H9 (cell line): Measurements from ENCODE around the gene PIP5K1C. TPM values are rescaled to one million over a fixed set of nuclear protein-coding genes. Genes with fewer than 3 reads are reported as not detected.

Experiments
- DNase-seq: peaks from one replicate; pipeline ENCODE4 v3.0.0-alpha.2; 2017
- H2AFZ ChIP-seq: one replicate; pipeline ENCODE4 v1.6.1; 2013; ENCODE audit warnings: mild to moderate bottlenecking, low read length, control low read depth, moderate library complexity
- H2AK5ac ChIP-seq: 2 replicates; pipeline ENCODE4 v1.6.1; 2013; ENCODE audit warnings: low read length, control low read depth, mixed read lengths; ENCODE audit not compliant: insufficient read length
- H2BK120ac ChIP-seq: one replicate; pipeline ENCODE4 v1.6.1; 2013; ENCODE audit warnings: low read depth, mild to moderate bottlenecking, low read length, control low read depth, inconsistent platforms; ENCODE audit not compliant: poor library complexity, severe bottlenecking
- H2BK12ac ChIP-seq: 2 replicates; pipeline ENCODE4 v1.6.1; 2013; ENCODE audit warnings: low read length, control low read depth, mixed read lengths, low read depth; ENCODE audit not compliant: insufficient read length
- H2BK15ac ChIP-seq: 2 replicates; pipeline ENCODE4 v1.6.1; 2013; ENCODE audit warnings: low read depth, low read length, control low read depth
- H2BK20ac ChIP-seq: one replicate; pipeline ENCODE4 v1.6.1; 2013; ENCODE audit warnings: low read depth, mild to moderate bottlenecking, low read length, control low read depth, inconsistent platforms; ENCODE audit not compliant: poor library complexity, severe bottlenecking
- H2BK5ac ChIP-seq: 2 replicates; pipeline ENCODE4 v1.6.1; 2013; ENCODE audit warnings: low read length, control low read depth, mixed read lengths; ENCODE audit not compliant: insufficient read length
- H3K14ac ChIP-seq: 2 replicates; pipeline ENCODE4 v1.6.1; 2013; ENCODE audit warnings: low read length, control low read depth; ENCODE audit not compliant: insufficient read depth
- H3K18ac ChIP-seq: 2 replicates; pipeline ENCODE4 v1.6.1; 2013; ENCODE audit warnings: low read depth, mild to moderate bottlenecking, mixed read lengths, low read length, control low read depth; ENCODE audit not compliant: insufficient read length
- H3K23ac ChIP-seq: 2 replicates; pipeline ENCODE4 v1.6.1; 2013; ENCODE audit warnings: low read length, control low read depth, mixed read lengths, low read depth; ENCODE audit not compliant: insufficient read length
- H3K23me2 ChIP-seq: 2 replicates; pipeline ENCODE4 v1.6.1; 2013; ENCODE audit warnings: low read depth, mild to moderate bottlenecking, mixed read lengths, low read length, control low read depth; ENCODE audit not compliant: insufficient read length, poor library complexity, severe bottlenecking
- H3K27ac ChIP-seq: 2 replicates; pipeline ENCODE4 v1.5.1; 2013; ENCODE audit warnings: low read length, control low read depth, mixed read lengths, low read depth; ENCODE audit not compliant: insufficient read length
- H3K27me3 ChIP-seq: 2 replicates; pipeline ENCODE4 v1.6.1; 2013; ENCODE audit warnings: low read length, control low read depth, inconsistent platforms; ENCODE audit not compliant: insufficient read depth
- H3K4ac ChIP-seq: 2 replicates; pipeline ENCODE4 v1.6.1; 2013; ENCODE audit warnings: low read depth, mild to moderate bottlenecking, control low read depth, inconsistent platforms, low read length, moderate library complexity
- H3K4me1 ChIP-seq: 2 replicates; pipeline ENCODE4 v1.6.1; 2013; ENCODE audit warnings: low read length, control low read depth, inconsistent platforms; ENCODE audit not compliant: insufficient read depth
- H3K4me2 ChIP-seq: 2 replicates; pipeline ENCODE4 v1.6.1; 2013; ENCODE audit warnings: low read length, control low read depth, mixed read lengths; ENCODE audit not compliant: insufficient read length, insufficient read depth
- H3K56ac ChIP-seq: 2 replicates; pipeline ENCODE4 v1.6.1; 2013; ENCODE audit warnings: low read depth, mild to moderate bottlenecking, mixed read lengths, low read length, control low read depth; ENCODE audit not compliant: insufficient read length
- H3K79me1 ChIP-seq: 2 replicates; pipeline ENCODE4 v1.6.1; 2013; ENCODE audit warnings: low read depth, mild to moderate bottlenecking, moderate library complexity, low read length, control low read depth, inconsistent platforms; ENCODE audit not compliant: insufficient read depth, poor library complexity, severe bottlenecking
- H3K79me2 ChIP-seq: 2 replicates; pipeline ENCODE4 v1.6.1; 2013; ENCODE audit warnings: low read length, control low read depth, inconsistent platforms; ENCODE audit not compliant: insufficient read depth
- H3K9ac ChIP-seq: 2 replicates; pipeline ENCODE4 v1.6.1; 2013; ENCODE audit warnings: low read length, control low read depth, mixed read lengths; ENCODE audit not compliant: insufficient read length; ENCODE audit errors: extremely low read depth
- H3K9me3 ChIP-seq: one replicate; pipeline ENCODE4 v1.6.1; 2013; ENCODE audit warnings: low read depth, low read length, inconsistent platforms; ENCODE audit not compliant: control insufficient read depth
- H3T11ph ChIP-seq: one replicate; pipeline ENCODE4 v1.6.1; 2013; ENCODE audit warnings: mild to moderate bottlenecking, low read length, control low read depth, inconsistent platforms
- H4K20me1 ChIP-seq: one replicate; pipeline ENCODE4 v1.6.1; 2013; ENCODE audit not compliant: control insufficient read depth, insufficient read length, insufficient read depth
- H4K5ac ChIP-seq: 2 replicates; pipeline ENCODE4 v1.6.1; 2013; ENCODE audit warnings: low read depth, mild to moderate bottlenecking, mixed read lengths, low read length, control low read depth; ENCODE audit not compliant: insufficient read length
- H4K8ac ChIP-seq: replicated peaks from 2 replicates; pipeline ENCODE4 v1.6.1; 2013; ENCODE audit warnings: low read length, control low read depth, mixed read lengths, low read depth; ENCODE audit not compliant: insufficient read length
- H4K91ac ChIP-seq: 2 replicates; pipeline ENCODE4 v1.6.1; 2013; ENCODE audit warnings: low read depth, mild to moderate bottlenecking, moderate library complexity, mixed read lengths, low read length, control low read depth; ENCODE audit not compliant: insufficient read length
- H3K27ac Mint-ChIP-seq, 3 experiments: 2 replicates in 2 of 3; 3 replicates in 1 of 3; pipeline ENCODE4 v1.8.0; 2020 to 2021; ENCODE audit warnings: mixed read lengths in 3 of 3, mild to moderate bottlenecking in 1 of 3, moderate library complexity in 1 of 3
- H3K27me3 Mint-ChIP-seq: 2 replicates; pipeline ENCODE4 v1.8.0; 2021; ENCODE audit warnings: low read depth, mild to moderate bottlenecking, moderate library complexity, mixed read lengths
- H3K36me3 Mint-ChIP-seq, 3 experiments: 2 replicates in 2 of 3; 3 replicates in 1 of 3; pipeline ENCODE4 v1.8.0; 2020 to 2021; ENCODE audit warnings: low read depth in 3 of 3, mixed read lengths in 3 of 3; ENCODE audit not compliant: insufficient read depth in 1 of 3
- H3K4me1 Mint-ChIP-seq, 2 experiments: 2 replicates each; pipeline ENCODE4 v1.8.0; 2020; ENCODE audit warnings: mixed read lengths in 2 of 2
- H3K4me3 Mint-ChIP-seq, 2 experiments: 2 replicates in 1 of 2; 3 replicates in 1 of 2; pipeline ENCODE4 v1.8.0; 2020 to 2021; ENCODE audit warnings: mild to moderate bottlenecking in 2 of 2, mixed read lengths in 2 of 2, moderate library complexity in 1 of 2
- H3K9me3 Mint-ChIP-seq, 2 experiments: 2 replicates in 1 of 2; 3 replicates in 1 of 2; pipeline ENCODE4 v1.8.0; 2020; ENCODE audit warnings: mild to moderate bottlenecking in 2 of 2, mixed read lengths in 2 of 2, moderate library complexity in 1 of 2
- CTCF ChIP-seq: fragments of 200-600 bp; sonication (generic); conservative IDR thresholded peaks from 3 replicates; pipeline ENCODE4 v1.8.0; 2021; ENCODE audit warnings: antibody characterized with exemption, mild to moderate bottlenecking
- WGBS: extraction: QIAGEN DNeasy Blood & Tissue Kit; methylation state at CpG from one replicate; pipeline ENCODE4 v1.1.7; 2013; ENCODE audit warnings: missing lambda C conversion rate, low lambda C conversion rate, mixed read lengths; ENCODE audit not compliant: insufficient read length; ENCODE audit errors: extremely low coverage; 5-methylcytosine and 5-hydroxymethylcytosine counted together
- total RNA-seq: library from RNA; stranded (reverse); gene quantifications from 2 replicates; pipeline ENCODE4 v1.2.1, GENCODE V29; 2021

Gene PIP5K1C
- total RNA-seq, 1 experiment from 2014 or later, result 41.7 TPM

- no peak for TF ChIP-seq CTCF
- no peak overlapping the region for H3K23ac ChIP-seq
- no peaks in the 10 kb centered on the region for H3K27me3 ChIP-seq
- H3T11ph ChIP-seq, result no peak overlapping the region
- H3K14ac ChIP-seq, result no peak overlapping the region
- no peaks in the 10 kb centered on the region for H3K23me2 ChIP-seq
- H3K27ac ChIP-seq, result no peak overlapping the region
- Mint-ChIP-seq H3K36me3 (no peaks in the 10 kb centered on the region), H3K27me3 (peaks cover 3% of the 10 kb centered on the region), H3K9me3 (no peaks in the 10 kb centered on the region; a peak in 1 of 5 replicates), H3K4me3 (no peak overlapping the region), H3K4me1 (peaks cover 0 to 20% of the 10 kb centered on the region in 2 experiments; a peak in 2 of 4 replicates), H3K27ac (no peak overlapping the region; a peak in 1 of 7 replicates)
- H2AK5ac ChIP-seq, result no peak overlapping the region
- no peak overlapping the region for H2BK5ac ChIP-seq
- H4K5ac ChIP-seq, result no peak overlapping the region
- no peak overlapping the region for H3K9ac ChIP-seq
- H2BK12ac ChIP-seq, result no peak overlapping the region
- DNase-seq, result no peak
- H3K4ac ChIP-seq, result no peak overlapping the region
- H3K4me1 ChIP-seq, result no peaks in the 10 kb centered on the region
- no peaks in the 10 kb centered on the region for H3K79me1 ChIP-seq
- no peak overlapping the region for H4K8ac ChIP-seq
- H3K4me2 ChIP-seq, result no peak overlapping the region
- H4K20me1 ChIP-seq, result no peaks in the 10 kb centered on the region
- H2BK20ac ChIP-seq, result no peak overlapping the region
- no peak overlapping the region for H2BK120ac ChIP-seq
- no CpG with 5 or more reads among the region's 16 CpGs for WGBS
- H2AFZ ChIP-seq, result no peak overlapping the region
- no peaks in the 10 kb centered on the region for H3K79me2 ChIP-seq
- no peaks in the 10 kb centered on the region for H3K9me3 ChIP-seq
- H3K18ac ChIP-seq, result no peak overlapping the region
- H2BK15ac ChIP-seq, result no peak overlapping the region
- H3K56ac ChIP-seq, result no peak overlapping the region
- H4K91ac ChIP-seq, result no peak overlapping the region
Measured at GRCh38 chr19:3716147-3716668, 15.9 kb upstream of the PIP5K1C start.
